Thoracic aorta (tissue), 2 donors: Measurements from ENCODE around the gene RGL3. TPM values are rescaled to one million over a fixed set of nuclear protein-coding genes. Genes with fewer than 3 reads are reported as not detected.
A peak's percentile ranks its signal among the peaks of the same experiment; 100 is the strongest.
"Not testable (repeated sequence)": the region's sequence is repeated elsewhere in the genome, so short reads cannot be mapped to it uniquely, and the experiment has no call there.

Experiments used
- ATAC-seq: fragments of 150-250 bp; one replicate; pipeline ENCODE4 v1.8.0; 2017; ENCODE audit warnings: low read depth; ENCODE audit not compliant: insufficient number of reproducible peaks, low FRiP score
- DNase-seq: peaks from one replicate; pipeline ENCODE4 v3.0.0-alpha.2; 2020; ENCODE audit warnings: low spot score
- H3K27ac ChIP-seq, 2 donors: fragments of 200-600 bp; sonication (generic); 1 replicate in 1 of 2; 2 replicates in 1 of 2; pipeline ENCODE4 v1.5.1; 2016; ENCODE audit warnings: mild to moderate bottlenecking in 2 of 2, moderate library complexity in 2 of 2
- H3K27me3 ChIP-seq: fragments of 200-600 bp; sonication (generic); replicated peaks from 2 replicates; pipeline ENCODE4 v1.6.0; 2016; ENCODE audit warnings: mild to moderate bottlenecking; ENCODE audit not compliant: insufficient read depth
- H3K36me3 ChIP-seq: fragments of 200-600 bp; sonication (generic); one replicate; pipeline ENCODE4 v1.5.1; 2016
- H3K4me1 ChIP-seq, 2 donors: fragments of 200-600 bp; sonication (generic); 1 replicate in 1 of 2; 2 replicates in 1 of 2; pipeline versions ENCODE4 v1.5.1 to v1.6.0; 2016; ENCODE audit warnings: low read depth in 2 of 2, mild to moderate bottlenecking in 1 of 2; ENCODE audit not compliant: control insufficient read depth in 1 of 2
- H3K4me3 ChIP-seq: fragments of 200-600 bp; sonication (generic); 2 replicates; pipeline ENCODE4 v1.5.1; 2016; ENCODE audit warnings: mild to moderate bottlenecking
- H3K9me3 ChIP-seq: fragments of 200-600 bp; sonication (generic); 2 replicates; pipeline ENCODE4 v1.5.1; 2016
- CTCF ChIP-seq: fragments of 200-600 bp; sonication (generic); IDR thresholded peaks from one replicate; pipeline ENCODE4 v1.5.1; 2019; ENCODE audit warnings: antibody characterized with exemption
- total RNA-seq, 2 donors: library from RNA; depleted of rRNA; stranded (reverse); fragments of >200 nt; gene quantifications; one replicate each; pipeline versions ENCODE4 v1.1.0 to v1.2.3, GENCODE V29; 2016

RGL3 gene
- total RNA-seq, 2 donors from 2014 or later: 43.6 to 47.4 TPM

- Histone ChIP-seq H3K4me3 (no peak overlapping the region), H3K27me3 (no peaks in the 10 kb centered on the region), H3K36me3 (no peaks in the 10 kb centered on the region), H3K4me1 (no peaks in the 10 kb centered on the region), H3K27ac (no peak overlapping the region), H3K9me3 (no peaks in the 10 kb centered on the region)
- DNase-seq: no peak
- no peak for ATAC-seq
- TF ChIP-seq CTCF: no peak
Measured at GRCh38 chr19:11456659-11457058, 37.5 kb upstream of the RGL3 start.

- H3K27ac ChIP-seq, ATAC-seq, H3K36me3 ChIP-seq, H3K27me3 ChIP-seq, DNase-seq, H3K4me3 ChIP-seq, H3K4me1 ChIP-seq, H3K9me3 ChIP-seq: not testable (repeated sequence)
Measured at GRCh38 chr19:11455233-11455554, 36.1 kb upstream of the RGL3 start.

GRCh38 chr19:11453468-11454341 is 34.6 kb upstream of the RGL3 start:
- H3K4me3 ChIP-seq: no peak overlapping the region
- H3K9me3 ChIP-seq: no peaks in the 10 kb centered on the region
- H3K27me3 ChIP-seq: no peaks in the 10 kb centered on the region
- peak; percentile 10 for TF ChIP-seq CTCF
- no peak overlapping the region for H3K27ac ChIP-seq
- no peaks in the 10 kb centered on the region for H3K4me1 ChIP-seq
- ATAC-seq (no peak), DNase-seq (no peak)
- H3K36me3 ChIP-seq: peaks cover 10% of the 10 kb centered on the region

- Histone ChIP-seq H3K27ac (no peak overlapping the region), H3K27me3 (no peaks in the 10 kb centered on the region), H3K4me3 (no peak overlapping the region), H3K4me1 (no peaks in the 10 kb centered on the region), H3K9me3 (no peaks in the 10 kb centered on the region), H3K36me3 (peaks cover 19% of the 10 kb centered on the region)
- no peak for DNase-seq
- no peak for ATAC-seq
- TF ChIP-seq CTCF: no peak
Measured at GRCh38 chr19:11452620-11453310, 33.7 kb upstream of the RGL3 start.

- no peaks in the 10 kb centered on the region for H3K9me3 ChIP-seq
- TF ChIP-seq CTCF: no peak
- H3K27me3 ChIP-seq: no peaks in the 10 kb centered on the region
- no peak overlapping the region for H3K4me3 ChIP-seq
- DNase-seq (no peak), ATAC-seq (no peak)
- H3K36me3 ChIP-seq: peaks cover 26% of the 10 kb centered on the region
- no peaks in the 10 kb centered on the region for H3K4me1 ChIP-seq
- H3K27ac ChIP-seq: no peak overlapping the region
Measured at GRCh38 chr19:11451871-11452619, 32.9 kb upstream of the RGL3 start.
